Immature natural killer cell (primary cell): ENCODE measurements around the gene ZNF771. TPM values are rescaled to one million over a fixed set of nuclear protein-coding genes. Genes with fewer than 3 reads are reported as not detected.
"Not testable (repeated sequence)": the region's sequence is repeated elsewhere in the genome, so short reads cannot be mapped to it uniquely, and the experiment has no call there.

ENCODE experiments used
- DNase-seq, 3 donors: peaks; one replicate each; pipeline ENCODE4 v3.0.0; 2022; ENCODE audit warnings: mixed read lengths in 1 of 3
- H3K27ac Mint-ChIP-seq, 6 donors: one replicate each; pipeline ENCODE4 v1.8.0; 2020; ENCODE audit warnings: mixed read lengths in 6 of 6, mild to moderate bottlenecking in 5 of 6, inconsistent platforms in 4 of 6, moderate library complexity in 3 of 6
- H3K27me3 Mint-ChIP-seq, 3 donors: one replicate each; pipeline ENCODE4 v1.8.0; 2020 to 2021; ENCODE audit warnings: low read depth in 3 of 3, mild to moderate bottlenecking in 3 of 3, mixed read lengths in 3 of 3, moderate library complexity in 3 of 3, inconsistent platforms in 1 of 3
- H3K36me3 Mint-ChIP-seq, 3 donors: one replicate each; pipeline ENCODE4 v1.8.0; 2020; ENCODE audit warnings: mixed read lengths in 3 of 3, inconsistent platforms in 2 of 3, mild to moderate bottlenecking in 2 of 3
- H3K4me1 Mint-ChIP-seq, 2 donors: one replicate each; pipeline ENCODE4 v1.8.0; 2020; ENCODE audit warnings: inconsistent platforms in 2 of 2, mild to moderate bottlenecking in 2 of 2, mixed read lengths in 2 of 2, moderate library complexity in 1 of 2
- H3K4me3 Mint-ChIP-seq, 5 donors: one replicate each; pipeline ENCODE4 v1.8.0; 2020; ENCODE audit warnings: mild to moderate bottlenecking in 5 of 5, mixed read lengths in 5 of 5, inconsistent platforms in 3 of 5, moderate library complexity in 3 of 5
- H3K9me3 Mint-ChIP-seq, 6 donors: one replicate each; pipeline ENCODE4 v1.8.0; 2020; ENCODE audit warnings: mild to moderate bottlenecking in 6 of 6, mixed read lengths in 6 of 6, inconsistent platforms in 4 of 6, moderate library complexity in 3 of 6
- polyA plus RNA-seq, 3 donors: library from polyadenylated mRNA; unstranded; fragments of 300-500 nt; fragmentation: Illumina TruSeq; gene quantifications; one replicate each; pipeline ENCODE4 v1.2.3, GENCODE V29; 2021

Gene ZNF771
- polyA plus RNA-seq, 3 donors from 2014 or later = 2.8 to 3.2 TPM; not detected in 1

DNA sequence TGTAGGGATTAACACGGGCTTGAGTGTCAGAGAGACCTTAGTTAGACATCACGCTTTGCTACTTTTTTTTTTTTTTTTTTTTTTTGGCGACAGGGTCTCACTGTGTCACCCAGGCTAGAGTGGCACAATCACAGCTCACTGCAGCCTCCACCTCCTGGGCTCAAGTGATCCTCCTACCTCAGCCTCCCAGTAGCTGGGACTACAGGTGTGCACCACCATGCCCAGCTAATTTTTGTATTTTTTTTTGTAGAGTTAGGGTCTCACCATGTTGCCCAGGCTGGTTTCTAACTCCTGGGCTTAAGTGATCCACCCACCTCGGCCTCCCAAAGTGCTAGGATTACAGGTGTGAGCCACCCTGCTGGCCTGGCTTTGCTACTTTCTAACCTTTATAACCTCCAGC, 10.8 kb upstream of the ZNF771 start:
- H3K36me3 Mint-ChIP-seq, DNase-seq, H3K9me3 Mint-ChIP-seq: not testable (repeated sequence)
- Mint-ChIP-seq H3K4me1 (peaks cover 56 to 59% of the 10 kb centered on the region in 2 donors), H3K27ac (peak overlapping the region in 4 of 6 donors; percentile 6 to 75 (median 56)), H3K4me3 (peak overlapping the region; percentile 44 to 90 (median 77)), H3K27me3 (peaks cover 11 to 20% (median 13%) of the 10 kb centered on the region in 3 donors)

- H3K9me3 Mint-ChIP-seq = no peaks in the 10 kb centered on the region
- peaks cover 12 to 20% (median 13%) of the 10 kb centered on the region in 3 donors for H3K27me3 Mint-ChIP-seq
- H3K36me3 Mint-ChIP-seq = no peaks in the 10 kb centered on the region
- peaks cover 58 to 62% of the 10 kb centered on the region in 2 donors for H3K4me1 Mint-ChIP-seq
- H3K27ac Mint-ChIP-seq = peak overlapping the region; percentile 6 to 81 (median 70)
- peak overlapping the region; percentile 42 to 82 (median 67) for H3K4me3 Mint-ChIP-seq
- DNase-seq = no peak
Observed at GRCh38 chr16:30397056-30397455, 10.3 kb upstream of the ZNF771 start.

DNA sequence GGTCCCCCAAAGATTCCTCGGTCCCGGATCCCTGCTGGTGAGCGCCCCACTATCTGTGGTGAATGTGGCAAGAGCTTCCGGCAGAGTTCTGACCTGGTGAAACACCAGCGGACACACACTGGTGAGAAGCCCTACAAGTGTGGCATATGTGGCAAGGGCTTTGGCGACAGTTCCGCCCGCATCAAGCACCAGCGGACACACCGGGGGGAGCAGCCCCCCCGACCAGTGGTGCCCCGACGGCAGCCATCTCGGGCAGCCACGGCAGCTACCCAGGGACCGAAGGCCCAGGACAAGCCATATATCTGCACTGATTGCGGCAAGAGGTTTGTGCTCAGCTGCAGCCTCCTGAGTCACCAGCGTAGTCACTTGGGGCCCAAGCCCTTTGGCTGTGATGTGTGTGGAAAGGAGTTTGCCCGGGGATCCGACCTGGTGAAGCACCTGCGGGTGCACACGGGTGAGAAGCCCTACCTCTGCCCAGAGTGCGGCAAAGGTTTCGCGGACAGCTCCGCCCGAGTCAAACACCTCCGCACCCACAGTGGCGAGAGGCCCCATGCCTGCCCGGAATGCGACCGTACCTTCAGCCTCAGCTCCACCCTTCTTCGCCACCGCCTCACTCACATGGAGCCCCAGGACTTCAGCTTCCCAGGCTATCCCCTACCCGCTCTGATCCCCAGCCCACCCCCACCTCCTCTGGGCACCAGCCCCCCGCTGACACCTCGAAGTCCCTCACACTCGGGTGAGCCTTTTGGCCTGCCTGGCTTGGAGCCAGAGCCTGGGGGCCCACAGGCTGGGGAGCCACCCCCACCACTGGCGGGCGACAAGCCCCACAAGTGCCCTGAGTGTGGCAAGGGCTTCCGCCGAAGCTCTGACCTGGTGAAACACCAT, 9.4 kb upstream of the ZNF771 start:
- Mint-ChIP-seq H3K9me3 (no peaks in the 10 kb centered on the region), H3K4me1 (peaks cover 58 to 62% of the 10 kb centered on the region in 2 donors), H3K4me3 (peak overlapping the region; percentile 15 to 82 (median 45)), H3K27ac (peak overlapping the region in 2 of 6 donors; percentile 45 to 75), H3K27me3 (peaks cover 12 to 24% (median 13%) of the 10 kb centered on the region in 3 donors), H3K36me3 (no peaks in the 10 kb centered on the region)
- DNase-seq = peak; percentile 56 to 60 (median 60)

DNA sequence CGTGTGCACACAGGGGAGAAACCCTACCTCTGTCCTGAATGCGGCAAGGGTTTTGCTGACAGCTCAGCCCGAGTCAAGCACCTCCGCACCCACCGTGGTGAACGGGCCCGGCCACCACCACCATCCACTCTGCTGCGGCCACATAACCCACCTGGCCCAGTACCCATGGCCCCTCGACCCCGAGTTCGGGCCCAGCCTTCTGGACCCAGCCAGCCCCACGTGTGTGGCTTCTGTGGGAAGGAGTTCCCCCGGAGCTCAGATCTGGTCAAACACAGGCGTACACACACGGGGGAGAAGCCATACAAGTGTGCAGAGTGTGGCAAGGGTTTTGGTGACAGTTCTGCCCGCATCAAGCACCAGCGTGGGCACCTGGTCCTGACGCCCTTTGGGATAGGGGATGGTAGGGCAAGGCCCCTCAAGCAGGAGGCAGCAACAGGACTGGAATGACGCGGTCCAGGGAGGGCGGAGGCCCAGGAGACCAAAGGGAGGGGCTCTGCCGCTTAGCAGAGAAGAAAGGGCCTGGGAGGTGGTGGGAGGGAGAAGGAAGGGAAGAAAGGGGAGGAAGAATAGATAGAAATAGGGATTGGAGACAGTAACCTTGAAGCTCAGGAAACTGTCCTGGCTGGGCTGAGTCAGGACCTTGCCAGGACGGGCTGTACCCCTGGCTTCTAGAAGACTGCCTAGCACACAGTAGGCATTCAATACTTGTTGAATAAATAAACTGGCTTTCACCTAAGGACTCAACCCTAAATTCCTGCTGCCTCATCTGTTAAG, 8.6 kb upstream of the ZNF771 start:
- no peaks in the 10 kb centered on the region for H3K36me3 Mint-ChIP-seq
- H3K27ac Mint-ChIP-seq = peak overlapping the region in 1 of 6 donors; percentile 22

DNA sequence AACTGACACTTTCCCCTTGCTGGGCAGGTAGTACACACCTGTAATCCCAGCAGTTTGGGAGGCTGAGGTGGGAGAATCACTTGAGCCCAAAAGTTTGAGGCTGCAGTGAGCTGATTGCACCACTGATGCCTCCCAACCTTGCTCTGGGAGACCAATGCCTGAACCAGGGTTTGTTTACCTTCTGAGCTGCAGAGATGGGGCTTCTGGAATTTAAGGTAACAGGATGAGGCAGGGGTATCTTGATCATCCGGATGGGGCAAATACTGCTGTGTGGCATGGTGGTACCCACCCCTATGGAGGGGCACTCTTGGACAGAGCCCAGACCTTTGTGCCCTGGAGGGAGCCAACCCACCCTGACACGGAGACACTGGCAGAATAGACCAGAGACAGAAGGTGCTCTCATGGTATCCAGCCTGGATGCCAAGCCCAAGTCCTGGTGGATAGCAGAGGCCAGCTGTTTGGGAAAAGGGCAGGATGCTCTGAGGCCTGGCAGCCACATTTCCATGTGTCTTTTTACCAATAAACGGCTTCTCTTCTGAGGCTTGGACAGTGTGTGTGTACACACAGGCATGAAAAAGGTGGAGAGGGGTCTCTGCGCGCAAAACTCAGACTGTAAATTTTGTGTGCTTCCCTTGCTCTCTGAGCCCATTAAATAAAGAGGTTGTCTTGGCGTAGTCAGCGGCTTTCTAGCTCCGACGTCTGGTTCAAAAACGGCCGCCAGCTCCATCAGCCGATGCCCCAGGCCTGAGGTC, 7.8 kb upstream of the ZNF771 start:
- H3K4me1 Mint-ChIP-seq = peaks cover 56 to 57% of the 10 kb centered on the region in 2 donors
- no peak for DNase-seq
- peak overlapping the region; percentile 85 to 91 (median 89) for H3K4me3 Mint-ChIP-seq
- H3K9me3 Mint-ChIP-seq = no peaks in the 10 kb centered on the region
- H3K27ac Mint-ChIP-seq = peak overlapping the region; percentile 73 to 90 (median 80)
- no peaks in the 10 kb centered on the region for H3K36me3 Mint-ChIP-seq
- H3K27me3 Mint-ChIP-seq = peaks cover 12 to 26% (median 13%) of the 10 kb centered on the region in 3 donors

More for the DNA sequence above, 8.6 kb upstream of the ZNF771 start:
- no peak for DNase-seq
- H3K4me1 Mint-ChIP-seq = peaks cover 58 to 62% of the 10 kb centered on the region in 2 donors
- peak overlapping the region; percentile 35 to 91 (median 85) for H3K4me3 Mint-ChIP-seq
- H3K27me3 Mint-ChIP-seq = peaks cover 12 to 26% (median 13%) of the 10 kb centered on the region in 3 donors
- H3K9me3 Mint-ChIP-seq = no peaks in the 10 kb centered on the region

- no peaks in the 10 kb centered on the region for H3K36me3 Mint-ChIP-seq
Observed at GRCh38 chr16:30401768-30402425, 5.5 kb upstream of the ZNF771 start.

DNA sequence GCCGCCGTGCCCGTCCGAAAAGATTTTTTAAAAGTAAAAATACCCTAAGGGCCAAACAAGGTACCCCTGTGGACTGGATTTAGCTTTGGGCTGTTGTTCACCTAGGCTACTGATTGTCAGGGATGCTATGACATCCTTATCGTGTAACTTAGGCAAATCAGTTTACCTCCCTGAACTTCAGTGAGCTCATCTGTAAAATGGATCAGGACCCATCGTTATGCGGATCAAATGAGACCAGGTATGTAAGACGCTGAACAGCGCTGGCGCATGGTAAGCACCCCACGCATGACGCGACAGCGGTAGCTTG, 658 bp upstream of the ZNF771 start:
- Mint-ChIP-seq H3K36me3 (no peaks in the 10 kb centered on the region), H3K27ac (peak overlapping the region; percentile 76 to 94 (median 92)), H3K9me3 (no peaks in the 10 kb centered on the region), H3K4me3 (peak overlapping the region; percentile 90 to 99 (median 97)), H3K4me1 (peaks cover 22 to 24% of the 10 kb centered on the region in 2 donors), H3K27me3 (peaks cover 0 to 12% (median 0%) of the 10 kb centered on the region in 3 donors)
- DNase-seq = no peak

More at GRCh38 chr16:30401768-30402425, 5.5 kb upstream of the ZNF771 start:
- peak overlapping the region; percentile 63 to 91 (median 85) for H3K4me3 Mint-ChIP-seq
- no peak for DNase-seq
- H3K27ac Mint-ChIP-seq = peak overlapping the region in 2 of 6 donors; percentile 40 to 71
- no peaks in the 10 kb centered on the region for H3K9me3 Mint-ChIP-seq
- peaks cover 42 to 43% of the 10 kb centered on the region in 2 donors for H3K4me1 Mint-ChIP-seq
- peaks cover 8 to 29% (median 13%) of the 10 kb centered on the region in 3 donors for H3K27me3 Mint-ChIP-seq

GRCh38 chr16:30407804-30408534, 563 bp downstream of the ZNF771 start:
- Mint-ChIP-seq H3K36me3 (peaks cover 0 to 3% (median 0%) of the 10 kb centered on the region in 3 donors), H3K4me1 (peaks cover 21 to 22% of the 10 kb centered on the region in 2 donors), H3K4me3 (peak overlapping the region; percentile 66 to 83 (median 70)), H3K9me3 (no peaks in the 10 kb centered on the region), H3K27me3 (peaks cover 0 to 9% (median 0%) of the 10 kb centered on the region in 3 donors), H3K27ac (peak overlapping the region; percentile 8 to 69 (median 52))
- DNase-seq = no peak

- H3K27ac Mint-ChIP-seq = peak overlapping the region in 2 of 6 donors; percentile 67 to 71
- H3K4me1 Mint-ChIP-seq = peaks cover 21 to 22% of the 10 kb centered on the region in 2 donors
- peak; percentile 87 to 91 (median 88) for DNase-seq
- peak overlapping the region in 4 of 5 donors; percentile 41 to 59 (median 57) for H3K4me3 Mint-ChIP-seq
- H3K36me3 Mint-ChIP-seq = peaks cover 0 to 3% (median 0%) of the 10 kb centered on the region in 3 donors
- H3K27me3 Mint-ChIP-seq = peaks cover 0 to 7% (median 0%) of the 10 kb centered on the region in 3 donors
- no peaks in the 10 kb centered on the region for H3K9me3 Mint-ChIP-seq
Observed at GRCh38 chr16:30409125-30410060, 2.0 kb downstream of the ZNF771 start.

DNA sequence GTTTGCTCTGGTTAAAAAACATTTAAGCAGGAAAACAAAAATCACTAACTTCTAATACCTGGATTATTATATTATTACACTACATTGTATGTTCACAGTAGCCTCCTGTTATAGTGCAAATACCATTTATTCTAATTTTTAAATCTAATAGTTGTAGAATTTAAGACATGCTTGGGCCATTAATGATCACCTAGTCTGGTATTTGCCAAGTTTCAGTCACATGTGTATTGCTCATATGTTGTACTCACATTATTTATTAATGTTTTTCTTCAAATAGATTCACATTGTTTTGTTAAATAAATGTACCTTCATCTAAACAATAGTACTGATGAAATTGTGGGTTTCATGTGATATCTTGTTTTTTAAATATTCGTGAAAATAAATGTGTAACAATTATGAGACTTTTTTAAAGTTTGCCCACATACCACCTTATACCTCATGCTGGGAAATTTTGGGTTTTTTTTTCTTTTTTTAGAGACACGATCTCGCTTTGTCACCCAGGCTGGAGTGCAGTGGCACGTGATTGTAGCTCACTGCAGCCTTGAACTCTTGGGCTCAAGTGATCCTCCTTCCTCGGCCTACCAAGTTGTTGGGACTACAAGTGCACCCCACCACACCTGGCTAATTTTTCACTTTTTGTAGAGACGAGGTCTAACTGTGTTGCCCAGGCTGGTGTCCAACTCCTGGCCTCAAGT, 5.9 kb downstream of the ZNF771 start:
- DNase-seq = no peak
- Mint-ChIP-seq H3K9me3 (no peaks in the 10 kb centered on the region), H3K27me3 (peaks cover 0 to 5% (median 0%) of the 10 kb centered on the region in 3 donors), H3K4me3 (no peak overlapping the region), H3K36me3 (peaks cover 0 to 7% (median 3%) of the 10 kb centered on the region in 3 donors), H3K4me1 (peaks cover 18 to 20% of the 10 kb centered on the region in 2 donors), H3K27ac (no peak overlapping the region)

GRCh38 chr16:30414159-30414558, 6.8 kb downstream of the ZNF771 start:
- no peaks in the 10 kb centered on the region for H3K9me3 Mint-ChIP-seq
- no peak for DNase-seq
- H3K36me3 Mint-ChIP-seq = peaks cover 0 to 7% (median 3%) of the 10 kb centered on the region in 3 donors
- H3K4me1 Mint-ChIP-seq = peaks cover 19% of the 10 kb centered on the region in 2 donors
- no peak overlapping the region for H3K4me3 Mint-ChIP-seq
- no peak overlapping the region for H3K27ac Mint-ChIP-seq
- peaks cover 0 to 5% (median 3%) of the 10 kb centered on the region in 3 donors for H3K27me3 Mint-ChIP-seq
